Measurements from ENCODE around the gene KIF3A.

KIF3A gene

DNA sequence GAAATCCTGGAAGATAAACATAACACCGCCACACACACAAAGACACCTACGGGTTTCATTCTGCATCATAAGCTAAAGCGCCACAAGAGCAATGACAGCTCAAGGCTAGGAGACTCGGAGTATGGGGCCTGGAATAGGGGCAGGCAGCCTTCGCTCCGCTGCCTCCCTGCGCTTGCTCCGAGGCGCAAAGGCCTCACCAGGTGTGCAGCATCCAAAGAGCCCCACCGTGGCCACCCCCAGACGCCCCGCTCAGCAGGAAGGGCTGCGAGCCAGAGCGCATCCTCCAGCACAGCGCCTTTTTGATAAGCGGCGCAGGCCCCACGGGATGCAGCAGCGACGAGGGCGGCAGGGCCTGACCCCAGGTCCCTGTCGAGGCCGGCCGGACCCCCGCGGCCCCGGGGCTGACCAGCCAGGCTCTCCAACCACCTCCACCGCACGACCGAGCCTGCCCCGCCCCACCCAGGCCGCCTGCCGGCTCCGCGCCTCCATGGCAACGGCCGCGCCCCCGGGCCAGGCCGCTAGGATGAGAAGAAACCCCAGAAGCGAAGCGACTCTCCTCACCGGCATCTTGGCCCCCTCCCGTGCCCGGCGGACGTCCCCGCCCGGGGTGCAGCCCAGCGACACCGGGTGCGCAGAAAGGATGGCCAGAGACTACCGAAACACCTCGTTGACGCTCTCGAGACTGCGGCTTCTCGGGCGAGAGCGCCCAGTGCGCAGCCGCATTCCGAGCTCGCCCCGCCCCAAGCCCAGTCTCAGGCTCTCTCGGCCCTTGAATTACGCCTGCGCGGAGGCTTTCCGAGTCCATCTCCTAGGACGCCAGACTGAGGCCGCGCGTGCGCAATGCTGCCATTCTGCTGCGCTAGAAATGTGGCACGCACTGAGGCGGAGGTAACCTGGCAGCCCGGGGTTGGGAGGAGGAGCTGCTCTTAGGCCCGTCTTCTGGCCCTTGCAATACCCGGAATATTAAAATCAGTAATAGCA lies at the start of gene KIF3A:
Gene KIF3A (minus strand): TSS at position 694 of the 981 bp plus-strand sequence. CDS start 127 bp downstream, at position 567.
- DNase-seq (ENCODE audit: low read depth): peak; percentile 64

DNA sequence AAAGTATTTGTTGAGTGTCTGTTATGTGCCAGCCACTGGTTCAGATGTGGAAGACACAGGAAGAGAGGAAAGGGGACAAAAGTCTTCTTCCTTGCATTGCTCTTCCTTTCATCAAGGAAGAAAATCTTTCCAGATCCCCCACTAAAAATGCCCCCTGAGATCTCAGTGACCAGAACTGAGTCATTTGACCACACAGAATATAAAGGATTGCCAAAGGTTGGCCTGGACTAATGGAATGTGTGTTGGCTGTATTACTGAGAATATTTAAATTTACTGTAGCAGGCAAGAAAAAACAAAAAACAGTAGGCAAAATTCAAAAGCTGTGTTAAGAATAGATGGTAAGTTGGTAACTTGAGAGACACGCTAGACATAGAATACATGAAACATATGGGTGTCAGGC lies 49.7 kb upstream of the KIF3A start:
- no peak for DNase-seq (ENCODE audit: low read depth)

DNA sequence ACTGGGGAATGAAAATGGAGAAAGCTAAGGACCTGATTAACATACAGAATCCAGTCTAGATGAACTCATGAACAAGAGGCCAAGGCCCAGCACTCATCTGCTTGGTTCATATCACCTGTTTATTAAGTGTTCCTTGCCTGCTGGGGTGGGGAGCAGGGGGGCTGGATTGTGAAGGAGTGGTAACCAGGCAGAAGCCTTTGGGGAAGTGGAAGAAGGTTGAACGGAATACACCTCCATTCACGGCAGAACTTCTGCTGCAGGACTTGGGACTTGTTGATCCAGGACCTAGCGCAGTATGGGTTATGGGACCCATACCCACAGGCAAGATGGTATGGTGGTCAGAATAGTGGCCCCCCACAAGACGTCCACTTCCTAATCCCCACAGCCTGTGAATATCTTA lies 48.5 kb upstream of the KIF3A start:
- no peak for DNase-seq (ENCODE audit: low read depth)

DNA sequence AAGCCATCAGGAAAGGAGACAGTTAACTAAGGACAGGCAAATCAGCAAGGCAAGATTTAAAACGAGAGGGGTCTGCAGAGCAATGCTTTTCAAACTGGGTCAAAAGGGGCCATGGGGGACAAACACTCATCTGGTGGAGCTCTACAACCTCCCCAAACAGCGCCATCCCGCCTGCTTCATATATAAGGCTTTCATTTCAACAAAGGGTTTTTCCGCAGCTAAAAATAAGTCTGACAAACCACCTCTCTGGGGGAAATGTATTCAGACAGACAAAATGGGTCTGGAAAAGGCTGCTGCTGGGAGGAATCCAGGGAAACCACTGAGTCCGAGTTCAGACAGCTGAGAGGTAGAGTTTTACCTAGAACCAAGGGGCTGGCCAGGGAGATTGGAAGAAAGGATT lies 48.0 kb upstream of the KIF3A start:
- DNase-seq (ENCODE audit: low read depth): no peak

DNA sequence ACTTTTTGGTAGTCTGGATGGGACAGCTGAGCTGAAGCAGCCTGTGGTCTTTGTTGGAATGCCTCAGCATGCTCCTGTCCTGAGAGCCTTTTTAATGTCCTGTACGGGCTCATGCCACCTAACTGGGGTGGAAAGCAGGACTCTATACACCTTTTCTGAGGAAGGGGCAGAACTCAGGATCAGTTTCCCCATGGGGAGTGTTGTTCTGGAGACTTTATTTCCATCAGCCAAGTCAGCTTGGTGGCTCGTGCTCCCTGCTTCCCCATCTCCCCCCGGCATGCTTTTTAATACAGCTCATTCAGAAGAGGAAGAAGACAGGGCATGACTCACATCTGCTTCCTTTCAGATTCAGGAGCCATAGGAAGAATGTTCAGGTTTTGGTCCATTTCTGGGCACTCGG lies 44.8 kb upstream of the KIF3A start:
- no peak for DNase-seq (ENCODE audit: low read depth)

DNA sequence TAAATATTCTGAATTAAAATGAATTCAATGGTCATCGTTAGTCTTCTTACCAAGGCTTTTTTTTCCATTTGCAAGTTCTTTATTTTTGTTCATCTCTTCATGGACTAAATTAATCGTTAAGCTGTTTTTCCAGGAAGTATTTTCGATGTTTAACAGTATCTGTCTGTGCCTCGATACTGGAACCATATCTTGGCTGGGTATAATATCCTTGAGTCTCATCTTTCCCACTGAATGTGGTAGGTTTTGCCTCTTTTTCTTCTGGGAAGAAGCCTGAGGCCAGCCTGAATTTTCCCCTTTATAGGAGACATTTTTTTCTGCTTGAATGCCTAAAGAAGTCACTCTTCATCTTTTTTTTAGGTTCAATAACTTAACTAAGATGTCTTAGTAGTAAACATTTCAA lies 43.7 kb upstream of the KIF3A start:
- DNase-seq (ENCODE audit: low read depth): no peak

DNA sequence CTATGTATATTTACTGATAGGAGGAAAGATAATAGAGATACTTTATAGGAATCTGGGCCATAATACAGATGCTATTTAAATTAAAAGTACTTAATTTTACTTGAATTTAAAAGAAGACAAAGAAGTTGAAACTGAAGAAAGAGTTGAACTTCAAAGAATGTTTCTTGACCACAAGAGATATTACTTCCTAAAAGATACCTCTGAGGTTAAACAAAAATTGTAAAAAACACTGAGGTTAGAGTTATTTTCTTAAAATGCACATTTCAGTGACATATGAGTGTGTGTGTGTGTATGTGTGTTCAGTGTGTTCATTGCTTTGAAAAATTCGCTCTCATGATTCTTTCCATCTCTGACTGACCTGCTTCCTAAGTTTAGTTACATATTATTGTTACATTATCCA lies 43.2 kb upstream of the KIF3A start:
- DNase-seq (ENCODE audit: low read depth): no peak

DNA sequence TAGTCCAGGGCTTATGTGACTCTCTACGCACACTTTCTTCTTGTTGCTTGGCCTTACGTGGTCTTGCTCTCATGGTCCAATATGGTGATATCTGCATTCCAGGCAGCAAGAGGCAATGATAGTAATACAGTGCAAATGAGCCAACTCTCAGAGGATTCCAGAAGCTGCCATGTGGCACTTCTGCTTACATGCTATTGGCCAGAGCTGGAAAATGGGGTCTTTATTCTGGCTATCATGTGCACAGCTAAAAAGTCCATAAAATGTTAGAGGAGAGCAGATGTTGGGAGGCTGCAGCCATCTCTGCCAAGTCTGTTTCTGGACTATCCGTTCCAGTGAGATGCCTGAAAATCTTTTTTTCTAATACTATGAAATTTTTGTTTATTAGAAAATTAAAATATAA lies 42.6 kb upstream of the KIF3A start:
- no peak for DNase-seq (ENCODE audit: low read depth)

DNA sequence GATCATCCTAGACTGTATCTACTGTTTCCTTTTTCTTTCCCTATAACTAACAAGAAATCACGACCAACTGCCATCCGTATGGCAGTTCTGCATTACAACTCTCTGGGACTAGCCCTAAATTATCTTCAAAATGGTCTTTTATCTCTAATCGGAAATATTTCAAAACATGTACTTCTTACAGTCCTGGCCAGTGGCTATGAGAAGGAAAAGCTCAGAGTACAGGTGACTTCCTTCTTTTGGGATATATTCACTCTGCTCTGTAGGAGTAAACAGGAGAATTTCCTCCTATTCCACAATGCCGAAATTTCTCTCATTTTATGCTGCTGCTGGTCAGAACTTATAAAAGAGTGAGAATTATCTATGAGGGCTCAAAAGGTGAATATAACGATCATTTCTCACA lies 41.5 kb upstream of the KIF3A start:
- DNase-seq (ENCODE audit: low read depth): no peak

DNA sequence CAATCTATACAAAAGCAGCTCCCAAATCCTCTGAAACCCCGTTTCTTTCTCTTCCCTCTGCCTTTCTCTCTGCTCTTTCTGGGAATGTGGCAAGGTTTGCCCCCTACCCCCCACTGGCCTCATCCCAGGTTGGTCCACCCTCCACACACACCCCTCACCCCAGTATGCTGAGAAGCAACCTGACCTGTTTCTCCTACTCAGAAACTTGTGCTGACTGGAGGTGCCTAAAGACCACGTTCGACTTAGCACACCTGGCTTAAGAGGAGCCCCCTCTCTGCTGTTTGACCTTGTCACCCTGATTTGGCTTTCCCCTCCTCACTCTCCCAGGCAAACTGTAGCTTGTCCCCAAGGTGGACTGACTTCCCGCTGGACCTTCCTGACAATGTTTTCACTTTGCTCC lies 40.8 kb upstream of the KIF3A start:
- no peak for DNase-seq (ENCODE audit: low read depth)

DNA sequence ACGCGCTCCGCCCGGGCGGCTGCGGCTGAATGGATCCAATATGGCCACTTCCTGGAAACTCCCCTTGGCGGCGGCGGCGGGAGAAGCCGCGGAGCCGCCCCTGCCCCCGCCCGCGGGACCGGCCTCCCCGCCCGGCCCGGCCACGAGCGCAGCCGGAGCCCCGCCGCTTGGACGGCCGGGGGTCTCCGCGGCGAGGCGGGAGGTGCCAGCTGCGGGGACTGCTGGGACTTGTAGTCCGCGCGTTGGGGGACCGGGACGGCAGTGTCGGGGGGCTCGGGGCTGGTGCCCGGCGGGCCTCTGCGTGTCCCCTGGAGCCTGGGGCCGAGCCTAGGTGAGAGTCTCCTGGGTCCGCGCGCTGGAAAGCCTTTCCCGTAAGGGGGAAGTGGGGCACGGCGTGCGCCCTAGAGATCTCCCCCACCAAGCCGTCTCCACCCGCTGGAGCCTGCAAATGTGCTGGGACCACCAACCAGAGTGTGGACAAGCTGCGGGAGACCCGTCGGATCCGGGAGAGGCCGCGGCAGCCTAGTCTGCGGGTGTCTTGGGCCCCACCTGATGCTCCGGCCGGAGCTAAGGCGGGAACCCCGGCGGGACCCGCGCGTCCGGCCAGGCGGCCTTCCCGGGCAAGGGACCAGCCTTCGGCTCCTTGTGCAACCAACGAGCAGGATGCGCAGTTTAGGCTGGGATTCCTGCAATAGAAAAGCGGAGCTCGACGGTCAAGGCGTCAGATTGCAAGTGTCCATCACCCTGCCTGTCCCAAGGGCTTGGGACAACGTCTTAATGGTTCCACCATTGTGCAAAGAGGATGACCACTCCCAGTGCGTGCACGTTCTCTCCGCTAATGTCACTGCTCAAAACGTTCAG lies 40.1 kb upstream of the KIF3A start, which contains the start of gene SEPTIN8:
Gene SEPTIN8 (minus strand): TSS at position 31 of the 861 bp plus-strand sequence. CDS start 102 bp downstream, outside the sequence.
- DNase-seq (ENCODE audit: low read depth): no peak

DNA sequence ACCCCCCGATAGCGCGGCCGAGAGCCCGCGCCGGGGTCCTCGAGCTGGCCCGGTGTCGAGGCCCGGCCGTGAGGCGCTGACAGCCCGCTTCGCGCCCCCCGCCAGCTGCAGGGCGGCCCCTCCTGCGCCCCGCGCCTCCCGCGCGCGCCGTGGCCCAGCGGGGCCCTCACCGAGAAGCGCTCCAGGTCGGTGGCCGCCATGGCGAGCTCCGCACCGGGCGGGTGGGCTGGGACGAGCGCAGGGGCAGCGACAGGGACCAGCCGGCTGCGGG lies 39.5 kb upstream of the KIF3A start:
- DNase-seq (ENCODE audit: low read depth): no peak

DNA sequence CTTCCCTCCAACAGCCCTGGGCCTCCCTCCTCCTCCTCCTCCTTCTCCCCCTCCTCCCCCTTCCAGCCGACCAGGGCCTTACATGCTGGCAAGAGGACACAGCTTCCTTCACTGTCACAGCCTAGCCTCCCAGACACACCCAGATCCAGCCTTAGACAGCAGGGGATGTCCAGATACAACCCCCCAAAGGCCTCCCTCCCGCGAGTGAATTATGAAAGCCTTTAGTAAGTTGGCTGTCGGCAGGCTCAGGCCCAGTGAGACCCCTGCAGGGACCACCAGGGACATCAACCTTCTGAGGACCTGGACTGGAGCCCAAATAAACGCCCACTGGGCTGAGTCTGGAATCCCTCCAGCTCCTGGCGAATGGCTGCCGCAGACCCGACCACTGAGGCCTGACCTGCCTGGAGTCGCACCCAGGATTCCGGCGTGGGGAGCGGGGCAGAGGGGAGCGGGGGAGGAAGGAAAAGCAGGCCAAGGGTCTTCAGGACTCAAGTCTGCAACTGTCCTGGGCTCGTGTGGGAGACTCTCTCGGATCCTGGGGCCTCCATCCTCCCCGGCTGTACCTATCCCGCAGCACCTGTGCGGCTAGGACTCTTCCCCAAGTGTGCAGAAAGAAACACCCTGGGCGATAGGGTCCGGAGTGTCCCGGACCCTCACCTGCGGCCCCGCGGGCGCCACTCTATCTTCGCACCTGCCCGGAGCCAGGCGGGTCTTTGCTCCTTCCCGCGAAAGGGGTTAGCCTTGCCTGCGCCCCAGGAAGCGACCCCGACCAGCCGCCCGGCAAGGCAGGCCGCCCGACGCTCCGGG lies 39.0 kb upstream of the KIF3A start:
- DNase-seq (ENCODE audit: low read depth): no peak

DNA sequence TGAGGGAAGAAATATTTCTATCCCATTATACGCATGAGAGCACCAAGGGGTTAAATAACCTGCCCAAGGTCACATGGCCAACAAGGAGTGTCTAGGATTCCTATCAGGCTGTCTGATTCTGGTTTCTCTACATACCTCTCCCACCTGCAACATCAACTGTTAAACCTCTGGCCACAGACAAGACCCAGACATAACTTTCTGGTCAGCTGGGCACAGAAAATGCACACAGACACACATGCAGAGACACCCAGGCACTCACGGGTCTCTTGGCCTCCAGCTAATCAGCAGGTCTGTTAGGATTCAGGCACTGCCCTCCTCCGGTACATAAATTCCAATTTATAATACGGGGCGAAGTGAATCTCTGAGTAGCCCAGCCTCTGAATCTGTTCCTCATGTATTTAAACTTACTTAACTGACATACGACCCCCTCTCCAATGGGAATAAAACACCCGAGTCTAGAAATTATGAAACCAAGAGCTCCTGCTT lies 38.2 kb upstream of the KIF3A start:
- no peak for DNase-seq (ENCODE audit: low read depth)

DNA sequence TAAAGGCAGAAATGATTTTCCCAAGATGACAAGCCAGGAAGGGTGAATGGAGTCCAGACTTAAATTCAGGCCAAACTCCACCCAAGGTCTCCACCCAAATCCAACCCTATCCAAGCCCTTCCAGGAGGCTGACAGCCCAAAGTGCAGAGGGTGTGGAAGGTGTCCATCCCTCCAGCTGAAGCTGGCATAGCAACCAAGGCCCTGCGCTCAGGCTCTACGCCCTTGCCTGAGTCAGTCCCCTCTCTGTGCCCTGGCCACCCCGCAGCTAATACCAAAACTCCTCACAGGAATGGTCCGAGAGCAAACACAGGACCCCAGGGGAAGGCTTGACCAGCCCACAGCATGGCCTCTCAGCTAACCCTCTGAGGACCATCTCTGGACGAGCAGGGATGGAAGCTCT lies 37.5 kb upstream of the KIF3A start:
- no peak for DNase-seq (ENCODE audit: low read depth)

DNA sequence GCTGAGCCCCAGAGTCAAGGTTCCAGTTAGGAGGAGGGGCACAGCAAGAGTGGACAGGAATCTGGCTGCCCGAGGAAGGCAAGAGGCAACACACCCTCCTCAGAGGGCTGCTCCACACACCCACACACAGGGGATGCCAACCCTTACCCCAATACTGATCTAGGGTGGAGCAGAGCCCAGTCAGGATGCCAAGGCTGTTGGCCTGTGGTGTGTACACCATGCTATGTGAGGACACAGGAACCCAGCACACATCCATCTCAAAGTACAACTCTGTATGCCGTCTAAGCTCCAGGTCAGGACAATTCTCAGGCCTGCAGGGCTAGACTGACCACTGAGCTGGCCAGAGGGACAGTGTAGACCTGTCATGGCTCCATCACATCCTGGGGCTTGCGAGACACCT lies 37.1 kb upstream of the KIF3A start:
- DNase-seq (ENCODE audit: low read depth): no peak

DNA sequence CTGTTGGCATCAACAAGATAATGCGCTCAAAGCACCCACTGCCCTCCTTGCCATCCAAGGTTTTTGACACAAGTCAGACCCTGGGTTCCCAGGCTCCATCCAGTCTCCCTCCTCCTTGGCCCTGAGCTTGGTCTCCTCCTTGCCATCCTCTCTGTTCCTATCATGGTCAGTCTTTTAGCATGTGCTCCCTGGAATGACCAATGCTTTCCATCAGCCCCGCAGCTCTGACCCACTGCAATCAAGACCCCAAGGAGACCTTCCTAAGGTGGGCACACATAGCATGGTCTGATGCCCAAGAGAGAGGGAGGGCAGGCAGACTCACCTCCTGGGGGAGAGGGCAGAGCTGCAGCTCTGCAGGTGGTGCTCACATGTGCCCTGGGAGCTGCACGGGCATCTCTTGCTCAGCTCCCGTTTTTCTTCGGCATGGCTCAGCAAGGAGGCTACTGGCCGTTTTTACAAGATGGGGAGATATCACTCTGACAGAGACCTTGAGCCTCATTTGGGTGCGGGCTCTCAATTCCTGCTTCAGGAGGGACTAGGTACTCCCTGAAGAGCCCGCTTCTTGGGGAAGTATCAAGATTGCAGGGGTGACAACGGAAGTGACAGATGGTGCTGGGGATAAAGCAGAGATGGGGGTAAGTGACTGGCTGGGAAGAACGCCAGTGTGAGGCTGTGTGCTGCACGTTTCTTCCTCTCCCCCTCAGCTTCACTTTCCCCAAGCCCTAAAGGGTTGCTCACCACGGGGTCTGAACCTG lies 36.4 kb upstream of the KIF3A start:
- no peak for DNase-seq (ENCODE audit: low read depth)

DNA sequence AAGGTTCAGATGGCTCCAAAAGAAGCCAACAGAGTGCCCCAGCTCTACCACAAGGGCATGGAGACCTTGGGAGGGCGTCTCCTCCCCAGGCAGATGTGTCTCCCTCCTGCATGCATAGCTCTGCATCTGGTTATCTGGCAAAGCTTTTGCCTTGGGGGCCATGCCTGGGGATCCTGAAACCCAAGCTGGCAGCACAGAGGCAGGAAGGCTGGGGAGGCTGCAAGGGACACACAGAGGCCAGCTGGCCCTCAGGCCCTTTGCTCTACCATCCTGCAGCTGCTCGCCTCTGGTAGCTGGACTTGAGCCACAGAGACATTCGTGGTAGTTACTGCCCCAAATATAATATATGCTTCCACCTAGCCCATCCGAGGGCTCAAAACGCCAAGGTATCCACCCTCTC lies 35.8 kb upstream of the KIF3A start:
- DNase-seq (ENCODE audit: low read depth): no peak

DNA sequence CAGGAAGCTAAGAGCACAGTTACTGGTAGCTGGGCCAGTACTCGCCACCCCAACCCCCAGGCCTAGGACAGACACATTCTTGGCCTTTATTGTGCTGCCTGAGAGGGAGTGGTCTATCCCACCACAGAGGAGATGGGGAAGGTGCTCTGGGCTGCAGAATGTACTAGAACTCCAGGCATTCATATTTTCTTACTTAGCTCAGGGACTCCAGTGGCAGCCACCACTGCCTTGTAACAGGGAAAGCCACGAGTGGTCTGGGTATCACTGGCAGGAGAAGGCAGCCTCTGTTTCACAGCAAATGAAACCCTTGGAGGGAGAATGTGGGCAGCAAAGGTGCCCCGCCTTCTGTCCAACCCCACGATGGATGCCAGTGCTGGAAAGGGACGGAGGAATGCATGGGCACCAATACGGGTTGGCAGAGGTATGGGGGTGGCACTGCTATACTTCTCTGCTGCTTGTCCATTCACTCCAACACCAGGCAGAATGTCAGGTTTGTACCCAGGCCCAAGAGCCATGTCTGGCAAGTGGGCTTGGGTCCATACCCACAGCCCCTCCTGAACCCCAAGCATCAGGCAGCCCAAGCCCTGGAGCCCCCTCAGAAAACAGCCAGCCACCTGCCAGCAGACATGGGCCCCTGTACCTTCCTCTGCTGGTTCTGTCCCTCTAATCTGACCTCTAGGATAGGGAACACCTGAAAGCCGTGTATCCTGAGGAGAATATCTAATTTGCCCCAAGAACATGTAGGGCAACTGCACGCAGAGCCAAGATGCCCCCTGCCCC lies 35.1 kb upstream of the KIF3A start:
- no peak for DNase-seq (ENCODE audit: low read depth)

DNA sequence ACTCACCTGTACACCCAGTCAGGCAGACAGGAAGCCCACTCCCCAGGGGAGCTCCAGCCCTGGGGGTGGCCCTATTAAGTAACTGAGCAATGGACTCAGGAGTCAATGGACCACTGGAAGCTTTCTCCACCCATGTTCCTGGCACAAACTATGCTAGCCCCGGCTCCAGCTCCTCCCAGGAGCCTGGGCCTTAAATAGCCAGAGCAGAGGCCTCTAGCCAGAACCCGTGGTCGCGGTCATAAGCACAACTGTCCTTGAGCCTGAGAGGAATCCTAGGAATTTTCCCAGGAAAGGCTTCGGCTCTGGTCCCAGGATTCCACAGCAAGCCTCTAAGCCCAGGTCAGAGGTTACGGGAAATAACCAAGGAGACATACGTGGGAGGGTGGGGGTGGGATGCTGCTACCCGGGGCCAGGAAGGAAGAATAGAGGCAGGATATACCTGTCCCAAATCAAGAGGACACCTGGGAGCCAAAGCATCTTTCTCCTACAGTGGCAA lies 34.2 kb upstream of the KIF3A start:
- no peak for DNase-seq (ENCODE audit: low read depth)

Measured in HS-27A (cell line).